Smooth muscle cell (in vitro differentiated cells): ENCODE results near the gene ITIH4. TPM values are rescaled to one million over a fixed set of nuclear protein-coding genes. Genes with fewer than 3 reads are reported as not detected.
A peak's percentile ranks its signal among the peaks of the same experiment; 100 is the strongest.

Source experiments
- DNase-seq: peaks from one replicate; lab custom pipeline; 2025; ENCODE audit not compliant: unreplicated experiment; lab: John Stamatoyannopoulos, UW
- H2AFZ ChIP-seq: fragments of 200-600 bp; sonication (generic); 2 replicates; pipeline ENCODE4 v1.6.0; 2016; ENCODE audit warnings: antibody characterized with exemption, low read depth, mild to moderate bottlenecking
- H3F3A ChIP-seq: fragments of 200-600 bp; sonication (generic); 2 replicates; pipeline ENCODE4 v1.6.0; 2017; ENCODE audit warnings: antibody characterized with exemption, low read depth
- H3K27ac ChIP-seq: fragments of 200-600 bp; sonication (generic); 2 replicates; pipeline ENCODE4 v1.5.1; 2016; ENCODE audit warnings: low read depth, mild to moderate bottlenecking
- H3K27me3 ChIP-seq: fragments of 200-600 bp; sonication (generic); 2 replicates; pipeline ENCODE4 v1.6.1; 2016; ENCODE audit warnings: low read depth, mild to moderate bottlenecking
- H3K36me3 ChIP-seq: fragments of 200-600 bp; sonication (generic); 2 replicates; pipeline ENCODE4 v1.5.1; 2016; ENCODE audit warnings: low read depth
- H3K4me1 ChIP-seq: fragments of 200-600 bp; sonication (generic); 2 replicates; pipeline ENCODE4 v1.5.1; 2016; ENCODE audit warnings: low read depth
- H3K4me2 ChIP-seq: fragments of 200-600 bp; sonication (generic); 2 replicates; pipeline ENCODE4 v1.6.0; 2016; ENCODE audit warnings: mild to moderate bottlenecking
- H3K4me3 ChIP-seq: fragments of 200-600 bp; sonication (generic); 2 replicates; pipeline ENCODE4 v1.5.1; 2016; ENCODE audit warnings: mild to moderate bottlenecking
- H3K79me2 ChIP-seq: fragments of 200-600 bp; sonication (generic); 2 replicates; pipeline ENCODE4 v1.6.0; 2016; ENCODE audit warnings: low read depth, mild to moderate bottlenecking
- H3K9ac ChIP-seq: fragments of 200-600 bp; sonication (generic); 2 replicates; pipeline ENCODE4 v1.6.0; 2016; ENCODE audit warnings: low read depth
- H3K9me3 ChIP-seq: fragments of 200-600 bp; sonication (generic); replicated peaks from 2 replicates; pipeline ENCODE4 v1.5.1; 2016; ENCODE audit warnings: low read depth
- H4K20me1 ChIP-seq: fragments of 200-600 bp; sonication (generic); 2 replicates; pipeline ENCODE4 v1.6.0; 2016; ENCODE audit warnings: low read depth
- CTCF ChIP-seq: fragments of 200-600 bp; sonication (generic); IDR thresholded peaks from 2 replicates; pipeline ENCODE4 v1.5.1; 2017; ENCODE audit warnings: borderline replicate concordance, mild to moderate bottlenecking, antibody characterized with exemption; ENCODE audit not compliant: insufficient read depth, poor library complexity, severe bottlenecking
- WGBS: methylation state at CpG from one replicate; pipeline ENCODE4 v1.1.7; 2016; ENCODE audit warnings: low lambda C conversion rate; 5-methylcytosine and 5-hydroxymethylcytosine counted together
- polyA plus RNA-seq: library from polyadenylated mRNA; unstranded; fragments of >200 nt; fragmentation: Nextera tagmentation; extraction: Ambion mirVana; gene quantifications from 2 replicates; pipeline ENCODE4 v1.2.1, GENCODE V29; 2016
- total RNA-seq: library from RNA; depleted of rRNA; stranded (reverse); fragments of >200 nt; gene quantifications from 2 replicates; pipeline ENCODE4 v1.2.3, GENCODE V29; 2014

ITIH4 gene
- total and polyA plus RNA-seq, 2 experiments from 2014 or later: 1.6 TPM

- Histone ChIP-seq H3K4me1 (no peaks in the 10 kb centered on the region), H2AFZ (no peak overlapping the region), H3K4me3 (no peak overlapping the region), H4K20me1 (no peaks in the 10 kb centered on the region), H3K9ac (no peak overlapping the region), H3K4me2 (no peak overlapping the region), H3K27ac (no peak overlapping the region), H3K36me3 (no peaks in the 10 kb centered on the region), H3F3A (no peaks in the 10 kb centered on the region), H3K79me2 (no peaks in the 10 kb centered on the region), H3K9me3 (no peaks in the 10 kb centered on the region), H3K27me3 (no peaks in the 10 kb centered on the region)
- WGBS: 49% methylated on average over 11 of the region's 11 CpGs
- peak; percentile 49 for TF ChIP-seq CTCF
- DNase-seq: no peak
Observed at GRCh38 chr3:52820736-52821135, 9.7 kb downstream of the ITIH4 start.

GRCh38 chr3:52819936-52820335 lies 10.5 kb downstream of the ITIH4 start:
- Histone ChIP-seq H3K79me2 (no peaks in the 10 kb centered on the region), H3K4me3 (no peak overlapping the region), H4K20me1 (no peaks in the 10 kb centered on the region), H3F3A (no peaks in the 10 kb centered on the region), H3K4me2 (no peak overlapping the region), H3K27ac (no peak overlapping the region), H3K4me1 (no peaks in the 10 kb centered on the region), H3K36me3 (no peaks in the 10 kb centered on the region), H3K9ac (no peak overlapping the region), H2AFZ (no peak overlapping the region), H3K9me3 (no peaks in the 10 kb centered on the region), H3K27me3 (no peaks in the 10 kb centered on the region)
- 93% methylated on average over 2 of the region's 2 CpGs for WGBS
- no peak for DNase-seq
- no peak for TF ChIP-seq CTCF

- Histone ChIP-seq H3K4me1 (no peaks in the 10 kb centered on the region), H3K27ac (no peak overlapping the region), H4K20me1 (no peaks in the 10 kb centered on the region), H3K4me2 (no peak overlapping the region), H3K27me3 (no peaks in the 10 kb centered on the region), H3K4me3 (no peak overlapping the region), H3K9ac (no peak overlapping the region), H3K79me2 (no peaks in the 10 kb centered on the region), H2AFZ (no peak overlapping the region), H3F3A (no peaks in the 10 kb centered on the region), H3K9me3 (no peaks in the 10 kb centered on the region), H3K36me3 (no peaks in the 10 kb centered on the region)
- TF ChIP-seq CTCF: no peak
- no peak for DNase-seq
- WGBS: 98% methylated on average over 7 of the region's 7 CpGs
Observed at GRCh38 chr3:52817860-52818259, 12.6 kb downstream of the ITIH4 start.

GRCh38 chr3:52817221-52817620 lies 13.3 kb downstream of the ITIH4 start:
- Histone ChIP-seq H3F3A (no peaks in the 10 kb centered on the region), H3K4me2 (no peak overlapping the region), H2AFZ (no peak overlapping the region), H3K4me3 (no peak overlapping the region), H3K79me2 (no peaks in the 10 kb centered on the region), H3K4me1 (no peaks in the 10 kb centered on the region), H3K36me3 (no peaks in the 10 kb centered on the region), H3K9me3 (no peaks in the 10 kb centered on the region), H3K27ac (no peak overlapping the region), H3K27me3 (no peaks in the 10 kb centered on the region), H3K9ac (no peak overlapping the region), H4K20me1 (no peaks in the 10 kb centered on the region)
- DNase-seq: no peak
- 95% methylated on average over 10 of the region's 10 CpGs for WGBS
- no peak for TF ChIP-seq CTCF
